NCI-H82 treated with DMSO at 0.1 percent for 48 hours (cell line): Measurements from ENCODE around the gene TSEN15.
A peak's percentile ranks its signal among the peaks of the same experiment; 100 is the strongest.

Experiments used
- DNase-seq: peaks from one replicate; lab custom pipeline; 2025; ENCODE audit not compliant: unreplicated experiment; lab: John Stamatoyannopoulos, UW

TSEN15 gene

GRCh38 chr1:184051485-184052193 lies at the start of gene TSEN15:
TSS of gene TSEN15 (plus strand) at chr1:184051730. CDS start at chr1:184051756, 26 bp downstream.
- DNase-seq: peak; percentile 83

- peak; percentile 43 for DNase-seq
Observed at GRCh38 chr1:184002071-184002470, 49.5 kb upstream of the TSEN15 start.

GRCh38 chr1:184004935-184005334 lies 46.6 kb upstream of the TSEN15 start:
- no peak for DNase-seq

GRCh38 chr1:184005506-184005905 lies 46.0 kb upstream of the TSEN15 start:
- DNase-seq: no peak

GRCh38 chr1:184010788-184011187 lies 40.7 kb upstream of the TSEN15 start:
- DNase-seq: no peak

- DNase-seq: no peak
Observed at GRCh38 chr1:184012187-184012586, 39.3 kb upstream of the TSEN15 start.

DNA sequence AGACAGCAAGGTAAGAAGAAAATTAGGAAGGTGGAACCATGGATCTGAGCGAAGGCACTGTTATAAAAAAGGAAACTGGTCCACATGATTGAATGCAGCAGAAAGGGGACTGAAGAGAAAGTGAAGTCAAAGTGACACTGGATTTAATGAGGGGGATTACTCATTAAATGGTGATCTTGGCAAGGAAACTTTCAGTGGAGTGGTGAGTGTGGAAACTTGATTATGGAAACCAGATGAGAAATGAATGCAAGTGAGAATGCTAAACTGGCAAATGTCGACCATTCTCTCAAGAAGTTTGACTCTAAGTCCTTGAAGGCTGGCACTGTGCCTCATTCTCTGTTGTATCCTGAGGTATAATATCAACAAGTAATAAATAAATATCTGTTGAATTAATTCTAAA lies 37.3 kb upstream of the TSEN15 start:
- DNase-seq: no peak

- no peak for DNase-seq
Observed at GRCh38 chr1:184016169-184016568, 35.4 kb upstream of the TSEN15 start.

GRCh38 chr1:184017306-184017705 lies 34.2 kb upstream of the TSEN15 start:
- no peak for DNase-seq

DNA sequence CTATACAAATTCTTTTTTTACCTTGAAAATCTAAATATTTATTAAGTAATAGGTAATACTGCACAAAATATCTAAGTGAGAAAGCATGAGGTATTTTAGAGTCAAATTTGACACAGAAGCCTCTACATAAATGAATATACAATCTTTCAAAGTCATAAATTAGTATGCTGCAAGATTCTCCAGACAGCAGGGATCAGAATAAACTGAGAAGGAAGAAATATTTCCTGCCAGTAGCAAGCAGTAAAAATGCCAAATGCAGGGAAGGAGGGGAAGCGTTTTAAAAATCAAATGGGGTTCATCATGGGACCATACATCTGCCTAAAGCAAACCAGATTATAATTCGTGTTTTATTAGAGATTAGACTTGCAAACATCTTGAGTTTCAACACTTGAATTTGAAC lies 32.9 kb upstream of the TSEN15 start:
- no peak for DNase-seq

DNA sequence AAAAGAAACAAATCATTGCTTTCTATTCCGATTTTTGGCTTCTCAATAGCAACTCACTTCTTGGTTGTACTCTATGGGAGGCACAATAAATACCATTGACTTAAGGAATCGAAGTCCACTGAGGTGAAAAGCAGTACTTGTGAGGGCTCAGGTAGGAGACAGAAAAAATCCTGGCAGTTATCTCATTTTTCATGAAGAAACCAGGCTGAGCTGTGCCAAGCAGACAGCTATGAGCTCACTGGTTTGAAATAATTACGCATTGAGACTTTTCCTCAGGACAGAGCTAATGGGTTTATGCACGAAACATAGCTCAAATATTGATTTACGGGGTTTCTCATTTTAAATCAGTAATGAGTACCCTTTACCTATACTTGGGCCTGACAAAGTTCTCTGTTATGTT lies 32.5 kb upstream of the TSEN15 start:
- DNase-seq: no peak

DNA sequence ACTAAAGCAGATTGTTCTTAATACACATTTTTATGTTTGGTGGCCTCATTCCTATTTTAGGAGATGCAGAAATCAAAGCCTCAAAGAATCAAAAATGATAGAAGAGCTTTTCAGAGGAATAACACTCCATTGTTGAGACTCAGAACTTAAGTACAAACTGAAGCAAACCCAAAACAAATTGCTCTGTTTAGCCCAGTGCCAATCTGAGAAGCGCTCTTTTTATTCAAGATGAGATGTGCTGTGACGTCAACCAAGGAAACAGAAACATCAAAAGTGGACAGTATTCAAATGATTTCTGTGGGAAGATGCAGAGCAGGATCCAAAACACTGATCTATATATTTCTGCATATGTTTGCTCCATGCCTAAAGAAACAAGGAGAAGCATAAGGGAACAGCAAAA lies 32.0 kb upstream of the TSEN15 start:
- no peak for DNase-seq

DNA sequence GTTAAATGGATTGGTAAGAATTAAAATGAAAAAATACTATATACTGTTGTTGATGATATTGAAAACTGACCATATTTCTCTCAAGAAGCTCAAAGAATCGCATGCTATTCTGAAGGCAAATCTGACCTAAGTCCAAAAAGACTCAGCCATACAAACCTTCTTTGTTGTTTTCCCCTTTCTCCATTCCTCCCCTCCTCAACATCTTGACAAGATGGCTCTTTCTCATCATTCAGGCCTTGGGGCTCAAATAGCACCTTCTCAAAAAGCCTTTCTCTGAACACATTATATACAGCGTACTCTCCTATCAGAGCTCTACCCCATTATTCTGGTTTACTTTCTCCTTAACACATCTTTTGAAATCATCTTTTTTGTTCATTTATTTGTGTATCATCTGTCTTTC lies 31.2 kb upstream of the TSEN15 start:
- DNase-seq: no peak

GRCh38 chr1:184020855-184021254 lies 30.7 kb upstream of the TSEN15 start:
- no peak for DNase-seq

DNA sequence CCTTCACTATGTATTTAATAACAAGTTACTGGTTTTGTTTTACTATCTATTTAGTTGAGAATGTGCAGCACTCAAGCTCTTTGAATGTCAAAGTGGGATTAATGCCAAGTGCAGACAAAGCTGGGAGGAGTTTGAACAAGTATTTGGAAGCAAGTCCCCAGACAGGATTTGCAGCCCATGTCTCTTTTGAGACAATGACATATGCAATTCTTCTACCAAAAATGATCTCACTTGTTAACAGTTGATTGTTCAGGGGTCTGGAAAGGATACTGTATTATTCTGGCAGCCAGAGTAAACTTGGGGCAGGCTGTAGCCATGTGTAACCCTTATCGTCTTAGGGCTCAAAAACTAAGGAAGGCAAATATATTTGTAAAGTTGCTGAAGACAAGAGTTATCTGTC lies 29.8 kb upstream of the TSEN15 start:
- no peak for DNase-seq

DNA sequence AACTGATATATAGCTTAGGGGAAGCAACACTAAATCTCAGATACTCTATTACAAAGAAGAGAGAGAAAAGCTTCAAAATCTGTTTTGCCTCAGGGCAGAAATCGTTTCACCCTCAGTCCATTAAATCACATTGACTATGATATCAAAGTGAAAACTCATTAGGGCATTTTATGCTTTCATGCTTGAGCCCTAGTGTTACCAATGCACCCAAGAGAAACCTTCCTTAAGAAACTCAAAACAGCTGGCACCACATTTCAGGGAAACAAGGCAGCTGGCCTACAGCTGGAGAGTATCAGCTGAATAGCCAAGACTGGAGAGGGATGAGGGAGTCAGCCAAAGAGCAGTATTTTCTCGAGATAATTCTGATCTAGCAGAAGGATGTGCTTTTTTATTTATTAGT lies 28.9 kb upstream of the TSEN15 start:
- DNase-seq: no peak

DNA sequence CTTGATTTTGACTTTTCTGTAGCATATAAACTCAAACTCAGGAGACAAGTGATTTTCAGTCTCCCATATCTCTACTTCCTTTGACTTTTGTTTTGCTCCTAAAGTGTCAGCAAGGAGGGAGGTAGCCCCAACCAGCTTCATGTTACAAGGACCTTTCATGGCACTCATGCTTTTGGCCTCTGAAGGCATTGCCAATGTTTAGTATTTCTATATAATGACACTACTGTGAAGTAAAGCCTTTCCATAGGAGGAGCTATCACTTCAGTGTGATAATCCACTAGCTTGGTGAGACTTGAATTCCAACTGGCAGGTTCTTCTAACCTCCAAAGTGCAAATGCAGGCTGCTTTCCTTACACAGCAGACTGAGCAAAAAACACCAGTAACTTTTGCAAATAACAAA lies 28.4 kb upstream of the TSEN15 start:
- DNase-seq: no peak

DNA sequence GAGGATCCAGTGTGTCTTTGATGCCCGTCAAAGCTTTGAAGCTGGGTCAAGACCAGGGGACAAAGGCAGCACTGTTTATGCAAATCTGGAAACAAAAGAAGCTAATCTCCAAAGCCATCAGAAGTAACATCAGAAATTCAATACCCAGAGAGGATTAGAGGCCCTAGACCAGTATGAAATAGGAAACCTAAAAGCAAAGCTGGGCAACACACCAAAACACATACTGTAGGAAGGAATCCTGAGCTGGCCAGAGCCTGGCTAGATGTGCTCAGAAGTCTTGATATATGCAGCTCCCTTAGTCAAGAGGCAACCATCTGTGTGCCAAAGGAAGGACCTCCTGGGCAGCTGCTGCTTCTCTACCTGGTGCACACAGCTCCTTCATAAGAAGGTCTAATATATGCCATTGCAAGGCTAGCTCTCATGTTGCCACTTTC lies 26.3 kb upstream of the TSEN15 start:
- peak; percentile 83 for DNase-seq

GRCh38 chr1:184027826-184028695 lies 23.5 kb upstream of the TSEN15 start:
- DNase-seq: no peak

DNA sequence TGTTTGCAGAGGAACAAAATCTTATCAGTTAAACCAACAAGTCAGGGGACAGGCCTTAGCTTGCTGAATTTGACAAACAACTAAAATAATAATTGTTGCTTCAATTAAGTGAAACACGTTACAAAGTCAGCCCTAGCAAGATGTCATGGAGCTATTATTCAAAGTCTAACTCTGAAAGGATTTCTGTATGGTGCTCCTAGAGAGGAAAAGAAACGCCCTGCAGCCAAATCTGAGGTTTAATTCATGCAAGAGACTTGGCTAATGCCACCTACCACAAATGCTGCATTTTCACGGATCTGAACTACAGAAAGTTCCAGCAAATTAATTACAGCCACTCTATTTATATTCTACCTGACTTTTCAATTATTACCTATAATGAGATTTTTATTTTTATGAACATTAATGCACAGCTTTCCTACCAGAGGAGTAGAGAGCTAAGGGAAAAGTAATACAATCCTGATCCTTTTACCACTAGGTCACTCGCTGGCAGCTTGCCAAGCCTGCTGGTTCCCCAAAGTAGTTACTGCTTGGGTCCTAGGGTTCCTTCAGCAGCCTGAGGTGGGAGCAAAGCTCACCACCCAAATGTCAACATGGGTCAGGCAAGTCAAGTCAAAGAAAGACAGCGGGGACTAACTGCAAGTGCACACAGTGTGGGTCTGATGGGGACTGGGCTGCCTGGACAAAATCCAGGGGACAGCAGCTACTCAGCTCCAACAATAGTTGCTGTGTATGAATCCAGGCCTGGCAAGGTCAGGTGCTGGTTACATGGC lies 22.5 kb upstream of the TSEN15 start:
- peak; percentile 26 for DNase-seq

DNA sequence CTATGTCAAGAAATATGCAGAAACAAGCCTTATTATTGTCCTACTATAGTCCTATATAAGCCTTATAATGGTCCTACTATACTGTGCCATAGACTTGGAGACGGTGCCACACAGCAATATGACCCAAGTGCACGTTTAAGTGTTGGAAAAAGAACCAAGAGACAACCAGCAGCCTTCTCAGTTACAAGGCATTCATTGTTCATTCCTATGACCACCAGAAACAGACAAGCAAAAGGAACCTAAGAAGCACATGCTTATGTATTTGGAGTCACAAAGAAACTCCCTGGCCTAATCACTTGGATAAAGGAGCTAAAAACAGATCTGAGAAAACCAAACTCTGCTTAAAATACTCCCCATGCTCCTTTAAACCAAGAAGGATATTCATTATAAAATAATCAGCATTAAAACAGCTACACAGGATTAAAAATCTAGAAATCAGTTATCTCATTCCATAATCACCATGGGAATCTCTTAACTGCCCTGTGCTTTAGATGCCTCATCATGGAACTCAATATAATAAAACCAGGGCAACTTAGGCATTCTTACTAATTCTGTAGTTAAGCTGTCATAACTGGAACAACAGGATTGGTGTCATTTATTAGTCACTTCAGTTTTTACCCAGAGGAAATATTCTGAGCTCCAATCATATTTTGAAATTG lies 21.0 kb upstream of the TSEN15 start:
- DNase-seq: no peak
